IPS DF 19.7 (cell line): ENCODE results near the gene REN.

Experiments used
- DNase-seq: peaks from one replicate; pipeline ENCODE4 v3.0.0-alpha.2; 2013; ENCODE audit warnings: low read depth, low spot score

REN gene

DNA sequence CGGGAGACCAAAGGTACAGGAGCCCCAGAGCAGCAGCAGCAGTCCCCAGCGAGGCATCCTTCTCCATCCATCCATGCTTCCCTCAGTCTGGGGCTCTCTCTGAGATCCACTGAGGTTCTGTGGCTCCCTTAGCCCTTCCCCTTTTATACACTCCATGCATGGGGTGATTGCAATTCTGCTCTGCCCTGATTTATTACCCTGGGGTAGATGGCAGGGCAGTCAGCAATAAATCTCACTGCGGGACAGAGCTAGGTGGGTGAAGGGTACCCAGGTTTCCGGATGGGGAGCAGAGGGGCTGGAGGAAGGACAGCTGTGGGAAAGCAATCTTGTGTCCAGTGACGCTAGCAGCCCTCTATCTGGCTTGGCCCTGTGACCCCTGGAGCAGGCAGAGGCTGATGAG lies at the start of gene REN:
REN (minus strand) TSS at position 119 of the 400 bp plus-strand sequence; CDS start at position 75, 44 bp downstream.
- no peak for DNase-seq

DNA sequence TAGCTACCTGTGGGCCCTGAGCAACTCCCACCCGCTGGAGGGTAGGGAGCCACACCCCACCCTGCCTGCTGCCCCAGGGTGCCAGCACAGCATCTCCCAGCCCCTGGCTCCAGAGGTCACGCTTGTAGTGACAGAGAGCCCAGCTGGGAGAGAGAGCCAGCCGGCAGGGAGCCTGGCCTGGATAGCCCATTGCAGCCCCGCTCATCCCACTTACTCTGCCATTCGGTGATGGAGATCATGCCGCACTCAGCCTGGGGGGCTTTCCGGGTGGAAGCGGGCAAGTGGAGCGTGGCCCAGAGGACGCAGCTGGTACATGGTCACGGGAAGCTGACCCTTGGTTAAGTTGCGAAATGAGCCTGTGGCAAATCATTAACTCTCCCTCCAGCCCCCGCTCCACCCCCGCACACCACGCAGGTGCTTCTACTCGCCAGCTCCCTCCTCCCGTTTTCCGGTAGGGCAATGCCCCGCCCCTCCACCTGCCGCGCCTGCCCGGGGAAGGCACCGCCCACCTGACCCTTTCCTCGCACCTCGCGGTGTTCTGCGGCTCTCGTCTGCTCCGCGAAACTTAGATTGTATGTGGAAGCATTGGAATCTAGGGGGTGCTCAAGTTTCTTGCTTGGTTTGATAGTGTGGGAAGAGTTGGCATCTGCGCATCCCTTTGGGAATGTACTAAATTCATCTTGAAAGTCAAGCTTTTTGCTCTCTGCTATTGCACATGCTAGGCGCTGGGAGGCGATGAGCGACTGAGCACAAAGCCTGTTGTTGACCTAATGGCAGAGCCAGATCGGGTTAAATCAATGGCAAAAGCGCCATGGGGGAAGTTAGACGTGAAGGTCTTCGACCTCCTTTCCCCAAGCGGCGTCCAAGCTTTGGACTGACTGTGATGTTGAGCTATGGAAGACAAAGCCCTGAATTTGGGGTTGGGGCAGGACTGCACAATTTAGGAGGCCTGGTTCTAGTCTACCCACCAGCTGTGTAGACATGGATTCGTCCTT lies 47.8 kb upstream of the REN start, which contains the start of gene GOLT1A:
GOLT1A (minus strand) TSS at position 321 of the 995 bp plus-strand sequence; CDS start at position 239, 82 bp downstream.
- peak; percentile 91 for DNase-seq

DNA sequence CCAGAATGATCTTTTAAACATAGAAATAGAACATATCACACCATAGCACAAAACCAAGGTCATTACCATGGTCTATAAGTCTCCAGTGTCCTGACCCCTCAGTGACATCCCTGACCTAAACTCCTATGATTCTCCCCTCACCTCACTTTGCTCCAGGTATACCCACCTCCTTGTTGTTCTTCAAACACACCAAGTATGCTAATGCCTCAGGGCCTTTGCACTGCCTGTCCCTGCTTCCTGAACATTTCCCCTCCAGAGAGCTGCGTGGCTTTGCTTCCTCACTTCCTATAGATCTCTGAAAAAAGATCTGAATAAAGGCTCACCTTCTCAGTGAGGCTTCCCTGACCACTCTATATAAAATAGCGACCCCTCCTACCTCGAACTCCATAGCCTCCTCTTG lies 46.6 kb upstream of the REN start:
- DNase-seq: no peak

DNA sequence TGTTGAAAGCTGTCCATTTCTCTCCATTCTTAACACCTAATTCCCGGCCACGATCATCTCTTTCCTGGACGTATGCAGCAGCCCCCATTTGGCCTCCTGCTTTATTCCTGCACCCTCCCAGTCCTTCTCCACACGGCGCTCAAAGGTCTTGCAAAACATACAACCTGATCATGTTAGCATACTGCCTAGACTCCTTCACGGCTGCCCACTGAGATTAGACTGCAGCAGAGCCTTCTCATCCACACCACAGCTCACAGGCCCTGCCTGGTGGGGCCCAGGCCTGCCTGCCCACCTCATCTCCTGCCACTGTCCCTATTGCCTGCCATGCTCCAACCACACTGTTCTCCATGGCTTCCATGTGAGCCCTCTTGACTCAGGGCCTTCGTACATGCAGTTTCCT lies 44.9 kb upstream of the REN start:
- no peak for DNase-seq

DNA sequence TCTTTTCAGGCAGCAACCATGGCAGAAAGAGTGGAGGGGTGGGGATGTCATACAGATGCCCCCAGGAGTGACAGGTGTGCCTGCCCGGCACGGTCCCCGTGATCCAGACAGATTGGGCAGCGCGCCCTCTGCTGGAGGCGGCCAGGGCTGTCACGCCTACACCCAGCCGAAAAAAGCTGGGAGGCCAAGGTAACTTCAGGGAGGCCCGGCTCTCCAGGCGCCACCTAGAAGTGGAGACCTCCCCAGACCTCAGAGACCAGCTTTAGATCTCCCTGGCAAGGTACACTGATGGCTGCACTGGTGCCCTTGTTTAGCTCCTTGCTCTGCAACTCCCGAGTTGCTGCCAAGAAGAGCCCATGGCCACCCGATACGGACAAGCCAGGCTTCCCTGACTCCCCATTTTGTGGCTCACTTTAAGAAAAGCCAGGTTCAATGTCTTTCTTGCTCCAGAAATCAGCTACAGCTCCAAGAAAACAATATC lies 41.0 kb upstream of the REN start:
- no peak for DNase-seq

DNA sequence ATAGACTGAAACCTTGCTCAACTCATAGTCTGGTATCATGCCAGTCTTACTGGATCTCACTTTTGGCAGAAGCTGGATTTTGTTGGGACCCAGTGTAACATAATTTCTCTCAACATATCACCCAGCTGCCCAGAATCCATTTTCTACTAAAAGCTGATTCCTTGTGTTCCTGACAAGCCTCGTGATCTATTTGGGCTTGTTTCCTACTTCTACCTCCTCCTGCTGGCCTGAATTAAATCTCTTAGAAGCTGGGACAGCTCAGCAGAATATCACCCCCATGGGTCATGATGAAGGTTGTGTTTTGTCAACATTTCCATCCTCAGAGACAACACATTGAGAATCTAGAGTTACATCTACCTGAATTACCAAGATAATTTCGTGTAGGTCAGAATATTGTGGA lies 40.0 kb upstream of the REN start:
- DNase-seq: no peak

DNA sequence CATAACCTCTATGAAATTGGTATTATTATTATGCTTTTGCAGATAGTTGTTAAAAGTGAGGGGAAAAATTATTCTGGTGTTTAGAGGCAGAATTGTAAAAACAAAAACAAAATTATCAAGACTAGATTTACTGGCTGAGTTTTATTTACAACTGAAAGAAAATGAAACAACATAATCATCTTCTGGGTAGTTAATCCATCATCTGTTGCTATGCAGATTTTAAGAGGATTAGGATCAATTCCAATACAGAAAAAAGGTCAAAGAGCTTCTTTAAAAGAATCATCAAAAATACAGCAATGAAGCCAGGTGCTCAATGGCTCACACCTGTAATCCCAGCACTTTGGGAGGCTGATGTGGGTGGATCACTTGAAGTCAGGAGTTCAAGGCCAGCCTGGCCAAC lies 39.3 kb upstream of the REN start:
- DNase-seq: no peak

DNA sequence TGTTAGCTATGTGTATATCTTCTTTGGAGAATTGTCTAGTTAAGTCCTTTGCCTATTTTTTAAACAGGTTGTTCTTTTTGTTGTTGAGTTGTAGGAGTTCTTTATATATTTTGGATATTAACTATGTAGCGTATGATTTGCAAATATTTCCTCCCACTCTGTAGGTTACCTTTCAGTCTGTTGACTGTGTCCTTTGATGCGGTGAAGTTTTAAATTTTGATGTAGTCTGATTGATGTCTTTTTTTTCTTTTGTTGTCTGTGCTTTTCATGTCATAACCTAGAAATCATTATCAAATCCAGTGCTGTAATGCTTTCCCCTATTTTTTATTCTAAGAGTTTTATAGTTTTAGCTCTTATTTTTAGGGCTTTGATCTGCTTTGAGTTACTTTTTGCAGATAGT lies 38.8 kb upstream of the REN start:
- DNase-seq: no peak

DNA sequence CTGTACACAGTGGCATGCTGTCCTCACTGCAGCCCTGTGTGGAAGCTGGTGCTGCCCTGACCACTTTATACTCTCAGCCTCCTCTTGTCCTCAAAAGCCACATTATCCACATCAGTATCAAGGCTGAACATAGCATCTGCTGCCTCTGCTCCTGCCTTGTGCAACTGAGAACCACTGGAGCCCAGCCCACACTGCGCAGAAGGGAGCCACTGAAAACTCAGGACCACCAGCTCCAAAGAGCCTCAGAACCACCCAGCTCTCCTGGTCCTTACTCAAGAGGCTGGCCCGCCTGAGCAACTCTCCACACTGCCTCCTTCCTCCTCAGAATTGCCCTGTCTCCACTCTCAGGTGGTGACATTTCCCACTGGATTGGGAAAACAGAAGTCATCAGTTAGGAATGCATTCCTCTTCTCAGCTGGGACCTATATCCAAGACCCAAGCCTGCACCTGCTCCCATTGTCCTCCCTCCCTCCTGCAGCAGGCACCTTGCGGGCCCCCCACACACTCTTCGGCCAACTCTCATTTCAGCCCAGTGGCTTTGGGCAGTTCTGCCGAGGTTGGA lies 37.1 kb upstream of the REN start:
- DNase-seq: no peak

DNA sequence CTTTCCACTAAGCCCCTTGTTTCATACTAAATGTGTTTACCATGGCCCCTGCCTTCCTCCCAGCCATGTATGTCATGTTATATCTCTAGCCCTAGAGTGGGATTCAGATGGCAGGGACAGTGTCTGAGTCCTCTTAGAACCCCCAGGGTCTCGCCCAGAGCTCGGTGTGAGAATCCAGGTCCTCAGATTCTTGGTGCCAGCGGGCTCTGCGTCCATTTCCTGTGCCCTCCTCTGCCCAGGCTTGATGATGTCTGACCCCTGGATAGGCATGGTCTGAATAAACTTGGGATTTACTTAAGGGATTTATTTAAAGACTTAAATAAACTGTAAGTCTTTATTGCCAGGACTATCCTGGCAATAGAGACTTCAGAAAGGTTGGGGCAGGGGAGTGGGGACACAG lies 36.3 kb upstream of the REN start:
- DNase-seq: no peak

DNA sequence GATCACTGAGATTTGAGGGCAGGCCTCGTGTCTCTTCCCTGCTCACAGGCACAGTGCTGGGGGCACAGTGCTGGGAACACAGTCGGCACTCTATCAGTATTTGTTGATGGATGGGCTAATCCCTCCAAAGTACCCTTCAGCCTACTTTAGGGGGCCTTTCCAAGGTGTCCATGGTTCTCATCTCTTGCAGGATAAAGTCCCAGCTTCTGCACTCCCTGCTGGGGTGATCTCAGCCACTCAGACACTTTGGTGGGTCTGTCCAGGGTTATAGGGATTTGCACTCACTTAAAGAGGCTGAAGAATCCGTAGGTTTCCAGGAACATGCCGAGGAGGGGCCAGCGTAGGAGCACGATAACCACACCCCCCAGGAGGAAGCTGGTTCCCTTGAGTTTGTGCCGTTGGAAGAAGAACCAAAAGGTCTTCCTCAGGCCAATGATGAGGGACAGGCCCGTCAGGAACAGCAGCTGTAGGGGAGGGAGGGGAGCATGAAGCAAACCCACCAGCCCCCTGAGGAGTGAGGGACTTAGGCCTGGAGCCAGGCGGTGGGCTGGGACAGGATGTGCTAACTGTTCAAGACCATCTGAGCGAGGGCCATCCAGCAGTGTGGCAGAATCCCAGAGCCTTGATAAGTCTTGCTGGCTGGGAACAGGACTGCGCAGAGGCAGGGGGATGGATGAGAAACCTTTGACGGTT lies 35.4 kb upstream of the REN start:
- no peak for DNase-seq

DNA sequence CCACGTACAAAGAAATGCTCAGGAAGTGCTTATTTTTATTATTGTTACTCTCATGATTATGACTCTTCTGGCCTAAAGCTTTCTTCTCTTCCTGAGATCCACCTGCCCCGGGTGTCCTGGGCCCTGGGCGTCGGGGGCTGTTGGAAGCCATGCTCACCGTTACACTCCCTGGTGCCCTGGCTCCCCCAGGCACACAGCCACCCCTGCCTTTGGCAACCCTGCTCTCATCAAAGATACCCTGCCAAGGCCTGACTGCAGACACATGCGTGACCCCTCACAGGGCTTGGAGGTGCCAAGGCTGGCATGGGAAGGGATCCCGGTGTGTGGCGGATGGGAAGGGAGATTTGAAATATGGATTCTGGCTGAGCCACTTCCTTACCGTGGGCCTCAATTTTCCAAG lies 33.4 kb upstream of the REN start:
- no peak for DNase-seq

DNA sequence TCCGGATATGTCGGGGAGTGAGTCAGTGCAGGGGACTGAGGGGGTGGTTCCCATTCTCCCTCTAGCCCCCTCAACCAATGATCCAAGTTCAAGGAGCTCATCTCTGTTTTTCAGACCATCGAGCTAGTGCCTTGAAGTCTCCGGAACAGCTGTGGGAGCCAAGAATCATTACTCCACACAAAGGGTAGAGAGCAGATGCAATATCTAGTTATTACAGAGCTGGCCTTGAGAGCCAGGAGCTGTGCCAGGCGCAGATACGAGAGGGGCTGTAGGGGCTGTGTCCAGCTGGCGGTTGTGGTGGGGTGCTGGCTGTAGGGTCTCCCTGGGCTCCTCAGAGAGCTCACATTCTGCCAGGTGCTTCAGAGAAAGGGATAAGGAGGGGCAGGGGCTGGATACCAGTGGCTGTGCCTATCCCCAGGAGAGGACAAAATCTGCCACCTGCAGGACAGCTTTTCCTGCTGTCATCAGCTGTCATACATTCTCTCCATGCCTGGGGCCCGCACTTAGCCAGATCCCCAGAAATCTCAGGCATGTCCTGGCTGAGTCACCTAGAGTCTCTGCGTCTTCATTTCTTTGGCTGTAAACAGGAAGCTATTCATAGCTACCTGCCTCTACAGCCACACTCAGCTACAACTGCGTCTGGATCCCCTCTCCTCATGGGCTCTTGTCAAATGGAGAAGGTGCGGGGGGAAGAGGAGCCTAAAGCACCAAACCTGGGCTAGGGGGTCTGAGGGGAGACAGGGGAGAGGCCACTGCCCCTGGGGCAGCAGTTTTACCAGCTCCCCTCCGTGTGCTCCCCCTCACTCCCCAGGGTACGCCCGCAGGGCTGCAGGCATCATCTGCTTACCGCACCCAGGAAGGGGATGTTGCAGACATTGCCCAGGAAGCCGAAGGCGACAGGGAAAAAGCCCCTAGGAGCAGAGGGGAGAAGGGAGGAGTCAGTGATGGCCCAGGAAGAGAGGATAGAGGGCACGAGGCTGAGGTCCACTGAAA lies 32.5 kb upstream of the REN start:
- no peak for DNase-seq

DNA sequence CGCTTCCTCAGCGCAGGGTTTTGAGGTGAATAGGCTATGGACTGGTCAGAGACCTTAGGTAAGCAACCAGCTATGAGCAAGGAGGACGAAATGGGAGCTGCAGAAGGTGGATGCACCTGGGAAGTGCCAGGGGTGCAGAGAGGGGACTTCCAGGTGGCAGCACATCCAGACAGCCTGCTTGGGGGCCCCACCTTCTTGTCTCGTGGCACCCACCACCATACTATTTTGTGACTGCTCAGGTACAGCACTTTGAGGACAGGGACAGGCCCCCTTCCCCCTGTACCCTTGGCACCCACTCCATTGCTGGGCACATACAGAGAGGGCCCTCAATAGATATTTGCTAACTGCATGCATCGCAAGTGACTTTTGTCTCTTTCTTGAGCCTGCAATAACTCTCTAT lies 30.9 kb upstream of the REN start:
- no peak for DNase-seq

DNA sequence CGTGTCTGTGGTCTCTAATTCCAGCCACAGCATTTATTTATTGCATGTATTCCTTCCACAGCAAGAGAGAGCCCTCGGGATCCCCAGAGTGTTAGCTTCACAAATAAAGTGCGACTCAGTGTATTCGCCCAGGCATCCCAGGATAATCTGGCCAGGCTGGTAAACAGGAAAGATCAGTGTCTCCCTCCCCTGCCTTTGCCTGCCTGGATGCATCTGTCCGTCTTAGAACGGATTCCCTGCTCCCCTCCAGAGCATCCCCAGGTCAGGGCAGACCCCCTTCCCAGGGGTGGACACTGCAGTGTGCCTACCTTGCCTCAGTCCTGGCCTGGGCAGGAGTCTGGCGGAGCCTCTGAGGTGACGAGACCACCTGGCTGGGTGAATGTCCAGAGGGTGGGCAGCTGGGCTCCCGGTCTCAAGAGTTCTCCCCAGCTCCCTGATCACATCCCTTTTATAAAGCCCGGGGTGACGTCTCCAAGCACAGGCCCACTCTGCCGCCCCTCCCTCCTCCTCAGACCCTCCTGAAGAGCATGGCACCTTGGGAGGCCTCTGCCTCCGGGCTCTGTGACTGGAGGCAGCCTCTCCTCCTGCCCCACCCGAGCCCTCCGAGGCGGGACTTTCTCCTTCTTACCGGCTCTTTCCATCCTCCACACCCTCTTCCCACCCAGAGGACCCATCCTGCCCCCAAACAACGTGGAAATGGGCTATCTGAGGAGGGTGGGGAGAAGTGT lies 30.1 kb upstream of the REN start, which contains the start of gene KISS1:
KISS1 (minus strand) TSS at position 424 of the 728 bp plus-strand sequence. CDS start 3,615 bp downstream, outside the sequence.
- DNase-seq: no peak

DNA sequence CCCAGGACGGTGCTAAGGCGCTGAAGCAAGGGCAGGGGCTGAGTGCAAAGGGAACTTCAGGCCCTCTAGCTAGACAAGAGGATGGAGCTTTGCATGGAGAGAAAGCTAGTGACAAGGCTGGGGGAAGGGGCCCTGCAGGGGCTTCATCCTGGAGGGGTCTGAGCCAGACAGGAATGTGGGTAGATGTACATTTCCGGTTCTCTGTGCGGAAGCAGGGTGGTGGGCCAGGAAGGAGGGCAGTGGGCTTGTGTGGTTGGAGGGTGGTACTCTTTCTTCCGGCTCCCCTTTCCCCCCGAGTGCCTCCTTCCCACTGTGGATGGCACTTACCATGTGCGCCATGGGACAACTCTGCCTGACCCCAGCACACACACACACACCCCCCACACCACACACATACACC lies 28.6 kb upstream of the REN start:
- DNase-seq: no peak

DNA sequence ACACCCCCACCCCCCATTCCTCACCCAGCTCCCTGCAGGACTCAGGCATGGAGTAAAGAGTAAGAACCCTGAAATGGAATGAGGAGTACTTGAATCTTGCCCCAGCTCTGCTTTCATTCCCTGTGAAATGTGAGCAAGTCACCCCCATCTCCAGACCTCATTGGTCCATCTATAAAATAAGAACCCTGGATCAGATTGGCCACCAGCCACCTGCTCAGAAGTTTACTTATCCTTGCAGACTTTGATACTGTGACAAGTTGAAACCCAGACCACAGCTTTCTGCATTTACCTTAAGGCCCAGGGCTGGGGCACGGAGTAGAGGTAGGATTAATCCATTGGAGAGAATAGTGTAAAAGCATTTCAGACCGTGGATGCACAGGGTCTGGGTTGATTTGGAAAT lies 27.9 kb upstream of the REN start:
- no peak for DNase-seq

DNA sequence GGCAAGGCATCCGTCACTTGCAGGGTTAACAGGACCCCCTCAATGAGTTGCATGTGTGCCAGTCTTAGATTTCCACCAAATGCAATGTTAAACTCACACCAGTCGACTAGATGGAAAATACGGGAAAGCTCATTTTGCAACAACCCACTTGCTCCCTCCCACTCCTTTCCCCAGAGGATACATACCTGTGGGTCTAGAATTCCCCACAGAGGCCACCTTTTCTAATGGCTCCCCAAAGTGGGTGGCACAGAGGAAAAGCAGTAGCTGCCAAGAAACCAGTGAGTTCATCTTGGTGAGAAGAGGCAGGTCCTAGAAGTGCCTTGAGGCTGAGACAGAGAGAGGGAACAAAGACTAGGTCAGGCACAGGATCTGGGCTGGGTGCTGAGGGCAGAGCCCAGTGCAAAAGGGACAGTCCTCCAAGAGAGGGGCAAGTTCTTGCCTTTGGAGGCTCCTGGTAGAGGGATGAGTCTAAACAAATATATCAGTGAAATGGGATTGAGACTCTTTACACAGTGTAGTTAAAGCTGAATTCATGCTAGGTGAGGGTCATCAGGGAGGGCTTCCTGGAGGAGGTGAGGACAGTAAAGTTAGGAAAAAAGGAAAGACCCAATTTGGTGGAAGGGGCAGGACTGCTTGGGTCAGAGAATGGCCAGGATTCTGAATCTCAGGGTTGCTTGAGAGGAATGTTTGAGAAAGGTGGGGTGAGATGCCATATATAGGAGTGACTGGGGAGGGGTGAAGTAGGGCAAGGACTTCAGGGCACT lies 26.6 kb upstream of the REN start:
- no peak for DNase-seq

DNA sequence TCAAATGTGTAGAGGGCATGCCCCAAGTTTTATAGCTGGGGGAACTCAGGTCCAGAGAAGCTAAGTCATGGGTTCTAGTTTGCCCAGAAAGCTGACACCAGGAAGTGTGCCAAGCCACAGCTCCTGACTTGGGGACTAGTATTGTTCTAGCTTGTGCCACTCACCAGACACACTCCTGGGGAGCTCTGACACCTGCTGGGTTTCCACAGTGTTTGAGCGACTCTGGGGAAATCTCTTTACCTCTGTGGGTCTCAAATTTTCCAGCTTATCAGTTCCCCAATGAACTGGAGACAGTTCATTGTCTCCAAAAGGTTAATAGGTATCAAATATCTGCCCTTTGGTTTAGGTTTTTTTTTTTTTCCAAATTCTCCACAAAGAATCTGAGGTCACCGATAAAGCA lies 25.9 kb upstream of the REN start:
- DNase-seq: no peak
